Stimulated activated naive CD8-positive, alpha-beta T cell treated with anti-CD3 and anti-CD28 coated beads, Interleukin-15, amount 100 ng/mL, for 72 hours (primary cell): ENCODE measurements around the gene SLC35A3.
"Not testable (repeated sequence)": the region's sequence is repeated elsewhere in the genome, so short reads cannot be mapped to it uniquely, and the experiment has no call there.

ENCODE experiments used
- ATAC-seq: fragments of 150-1000 bp; cut with Tn5 transposase; 2 replicates; pipeline ENCODE4 v1.10.0; 2021; ENCODE audit warnings: mild to moderate bottlenecking, moderate library complexity
- DNase-seq, 2 donors: peaks; one replicate each; pipeline ENCODE4 v3.0.0; 2021 to 2022
- H3K27ac Mint-ChIP-seq, 2 donors: one replicate each; pipeline ENCODE4 v1.8.0; 2022; ENCODE audit warnings: mild to moderate bottlenecking in 2 of 2, mixed read lengths in 2 of 2, moderate library complexity in 2 of 2
- H3K27me3 Mint-ChIP-seq: one replicate; pipeline ENCODE4 v1.8.0; 2022; ENCODE audit warnings: mixed read lengths
- H3K4me1 Mint-ChIP-seq: one replicate; pipeline ENCODE4 v1.8.0; 2022; ENCODE audit warnings: mild to moderate bottlenecking, mixed read lengths
- H3K4me3 Mint-ChIP-seq, 2 donors: one replicate each; pipeline ENCODE4 v1.8.0; 2022; ENCODE audit warnings: mild to moderate bottlenecking in 2 of 2, mixed read lengths in 2 of 2, moderate library complexity in 1 of 2
- H3K9me3 Mint-ChIP-seq, 2 donors: one replicate each; pipeline ENCODE4 v1.8.0; 2022; ENCODE audit warnings: mixed read lengths in 2 of 2

SLC35A3 gene

GRCh38 chr1:100037927-100038659 lies 68.3 kb downstream of the SLC35A3 start:
- H3K4me3 Mint-ChIP-seq, result peak overlapping the region; percentile 91
- peaks cover 50% of the 10 kb centered on the region for H3K4me1 Mint-ChIP-seq
- peak; percentile 90 for DNase-seq
- H3K9me3 Mint-ChIP-seq, result no peaks in the 10 kb centered on the region
- H3K27ac Mint-ChIP-seq, result peak overlapping the region; percentile 98 to 99
- ATAC-seq, result peak; percentile 84
- H3K27me3 Mint-ChIP-seq, result no peaks in the 10 kb centered on the region

GRCh38 chr1:100038660-100039287 lies 69.0 kb downstream of the SLC35A3 start:
- Mint-ChIP-seq H3K27me3 (no peaks in the 10 kb centered on the region), H3K4me1 (peaks cover 56% of the 10 kb centered on the region), H3K27ac (peak overlapping the region; percentile 98 to 99), H3K9me3 (no peaks in the 10 kb centered on the region), H3K4me3 (peak overlapping the region; percentile 91)
- DNase-seq (peak; percentile 77 to 93), ATAC-seq (peak; percentile 87)

GRCh38 chr1:100039591-100039990 lies 69.8 kb downstream of the SLC35A3 start:
- Mint-ChIP-seq H3K4me3 (peak overlapping the region; percentile 91), H3K27me3 (no peaks in the 10 kb centered on the region), H3K27ac (peak overlapping the region; percentile 98 to 99), H3K4me1 (peaks cover 63% of the 10 kb centered on the region), H3K9me3 (peaks cover 0 to 5% of the 10 kb centered on the region in 2 donors)
- ATAC-seq (no peak), DNase-seq (no peak)

GRCh38 chr1:100045206-100045605 lies 75.4 kb downstream of the SLC35A3 start:
- no peak overlapping the region for H3K4me3 Mint-ChIP-seq
- DNase-seq (no peak), ATAC-seq (no peak)
- H3K27ac Mint-ChIP-seq, result no peak overlapping the region
- H3K4me1 Mint-ChIP-seq, result peaks cover 94% of the 10 kb centered on the region
- peaks cover 0 to 9% of the 10 kb centered on the region in 2 donors for H3K9me3 Mint-ChIP-seq
- no peaks in the 10 kb centered on the region for H3K27me3 Mint-ChIP-seq

GRCh38 chr1:100047235-100047708 lies 77.5 kb downstream of the SLC35A3 start:
- H3K4me1 Mint-ChIP-seq, result peaks cover 77% of the 10 kb centered on the region
- H3K27ac Mint-ChIP-seq, result peak overlapping the region in 1 of 2 donors; percentile 91
- not testable (repeated sequence) for H3K27me3 Mint-ChIP-seq, DNase-seq, H3K9me3 Mint-ChIP-seq, ATAC-seq
- peak overlapping the region; percentile 76 to 82 for H3K4me3 Mint-ChIP-seq

- ATAC-seq (no peak), DNase-seq (no peak)
- Mint-ChIP-seq H3K4me1 (peaks cover 49% of the 10 kb centered on the region), H3K27ac (peak overlapping the region; percentile 57 to 84), H3K4me3 (peak overlapping the region; percentile 38 to 46), H3K27me3 (no peaks in the 10 kb centered on the region), H3K9me3 (no peaks in the 10 kb centered on the region)
Measured at GRCh38 chr1:100050139-100050538, 80.3 kb downstream of the SLC35A3 start.

- no peak for ATAC-seq
- Mint-ChIP-seq H3K27ac (no peak overlapping the region), H3K9me3 (no peaks in the 10 kb centered on the region), H3K4me3 (no peak overlapping the region), H3K4me1 (peaks cover 44% of the 10 kb centered on the region), H3K27me3 (no peaks in the 10 kb centered on the region)
- DNase-seq, result no peak
Measured at GRCh38 chr1:100051401-100051800, 81.6 kb downstream of the SLC35A3 start.

GRCh38 chr1:100051893-100052292 lies 82.1 kb downstream of the SLC35A3 start:
- no peak overlapping the region for H3K4me3 Mint-ChIP-seq
- H3K27ac Mint-ChIP-seq, result no peak overlapping the region
- no peaks in the 10 kb centered on the region for H3K27me3 Mint-ChIP-seq
- ATAC-seq (no peak), DNase-seq (no peak)
- peaks cover 44% of the 10 kb centered on the region for H3K4me1 Mint-ChIP-seq
- H3K9me3 Mint-ChIP-seq, result no peaks in the 10 kb centered on the region

- ATAC-seq, result no peak
- Mint-ChIP-seq H3K9me3 (no peaks in the 10 kb centered on the region), H3K4me1 (peaks cover 36% of the 10 kb centered on the region), H3K4me3 (no peak overlapping the region), H3K27me3 (no peaks in the 10 kb centered on the region), H3K27ac (no peak overlapping the region)
- DNase-seq, result no peak
Measured at GRCh38 chr1:100053119-100053518, 83.3 kb downstream of the SLC35A3 start.

GRCh38 chr1:100053727-100054126 lies 83.9 kb downstream of the SLC35A3 start:
- Mint-ChIP-seq H3K9me3 (no peaks in the 10 kb centered on the region), H3K4me1 (peaks cover 30% of the 10 kb centered on the region), H3K27ac (no peak overlapping the region), H3K4me3 (no peak overlapping the region), H3K27me3 (no peaks in the 10 kb centered on the region)
- no peak for DNase-seq
- no peak for ATAC-seq

GRCh38 chr1:100061681-100062080 lies 91.9 kb downstream of the SLC35A3 start:
- Mint-ChIP-seq H3K4me3 (no peak overlapping the region), H3K9me3 (no peaks in the 10 kb centered on the region), H3K27ac (no peak overlapping the region), H3K4me1 (peaks cover 21% of the 10 kb centered on the region), H3K27me3 (no peaks in the 10 kb centered on the region)
- ATAC-seq, result no peak
- no peak for DNase-seq

GRCh38 chr1:100065183-100065968 lies 95.6 kb downstream of the SLC35A3 start:
- H3K27me3 Mint-ChIP-seq, result no peaks in the 10 kb centered on the region
- DNase-seq, result no peak
- H3K27ac Mint-ChIP-seq, result peak overlapping the region; percentile 82 to 84
- H3K4me1 Mint-ChIP-seq, result peaks cover 25% of the 10 kb centered on the region
- no peak for ATAC-seq
- H3K4me3 Mint-ChIP-seq, result peak overlapping the region in 1 of 2 donors; percentile 7
- H3K9me3 Mint-ChIP-seq, result no peaks in the 10 kb centered on the region

- DNase-seq (no peak), ATAC-seq (no peak)
- H3K4me1 Mint-ChIP-seq, result peaks cover 31% of the 10 kb centered on the region
- peak overlapping the region in 1 of 2 donors; percentile 7 for H3K4me3 Mint-ChIP-seq
- H3K27ac Mint-ChIP-seq, result peak overlapping the region; percentile 82 to 84
- H3K9me3 Mint-ChIP-seq, result no peaks in the 10 kb centered on the region
- no peaks in the 10 kb centered on the region for H3K27me3 Mint-ChIP-seq
Measured at GRCh38 chr1:100065969-100066227, 96.1 kb downstream of the SLC35A3 start.

GRCh38 chr1:100070201-100070939 lies 100.6 kb downstream of the SLC35A3 start:
- Mint-ChIP-seq H3K4me1 (peaks cover 18% of the 10 kb centered on the region), H3K27me3 (no peaks in the 10 kb centered on the region), H3K4me3 (no peak overlapping the region), H3K27ac (peak overlapping the region; percentile 7 to 40), H3K9me3 (no peaks in the 10 kb centered on the region)
- ATAC-seq (no peak), DNase-seq (no peak)

- Mint-ChIP-seq H3K27me3 (no peaks in the 10 kb centered on the region), H3K9me3 (no peaks in the 10 kb centered on the region), H3K27ac (no peak overlapping the region), H3K4me3 (no peak overlapping the region), H3K4me1 (peaks cover 17% of the 10 kb centered on the region)
- no peak for ATAC-seq
- no peak for DNase-seq
Measured at GRCh38 chr1:100073531-100073930, 103.7 kb downstream of the SLC35A3 start.
